Activated CD4-positive, CD25-positive, alpha-beta regulatory T cell treated with anti-CD3 and anti-CD28 coated beads, Interleukin-2, amount 50 U/mL, for 16 hours (primary cell): ENCODE data around the gene CPT1B.

Experiments
- DNase-seq: peaks from one replicate; pipeline ENCODE4 v3.0.0-alpha.2; 2020; ENCODE audit warnings: low read depth, low spot score

Gene CPT1B

GRCh38 chr22:50569896-50570535 is 8.2 kb downstream of the CPT1B start:
- no peak for DNase-seq

GRCh38 chr22:50569041-50569459 is 9.2 kb downstream of the CPT1B start:
- DNase-seq = no peak

GRCh38 chr22:50568626-50569025 is 9.6 kb downstream of the CPT1B start:
- DNase-seq = no peak

DNA sequence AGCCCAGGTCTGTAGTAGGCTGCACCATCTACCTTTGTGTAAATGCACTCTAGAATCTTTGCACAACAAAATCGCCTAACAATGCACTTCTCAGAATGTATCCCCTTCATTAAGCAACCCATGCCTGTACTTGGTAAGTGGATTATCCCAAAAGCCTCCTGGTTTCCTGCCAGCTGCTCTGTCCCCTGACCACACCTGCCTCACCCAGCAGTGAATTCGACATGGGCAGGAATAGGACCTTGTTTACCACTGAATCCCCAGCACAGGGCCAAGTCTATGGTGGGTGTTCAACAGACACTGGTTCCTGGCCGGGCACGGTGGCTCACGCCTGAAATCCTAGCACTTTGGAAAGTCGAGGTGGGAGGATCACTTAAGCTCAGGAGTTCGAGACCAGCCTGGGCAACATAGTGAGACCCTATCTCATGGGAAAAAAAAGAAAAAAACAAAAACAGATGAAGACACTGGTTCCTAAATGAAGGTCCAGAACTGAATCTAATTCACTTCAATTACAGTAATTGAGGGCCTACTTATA is 10.4 kb downstream of the CPT1B start:
- DNase-seq = no peak

- DNase-seq = no peak
Measured at GRCh38 chr22:50564289-50564688, 13.9 kb downstream of the CPT1B start.

GRCh38 chr22:50563413-50564160 is 14.6 kb downstream of the CPT1B start:
- DNase-seq = no peak

- peak; percentile 94 for DNase-seq
Measured at GRCh38 chr22:50562523-50563412, 15.5 kb downstream of the CPT1B start, which contains the start of gene SYCE3. TSS of gene SYCE3 (minus strand) at chr22:50562919. CDS start at chr22:50556405, 6,514 bp downstream.

GRCh38 chr22:50561401-50562358 is 16.5 kb downstream of the CPT1B start:
- no peak for DNase-seq

DNA sequence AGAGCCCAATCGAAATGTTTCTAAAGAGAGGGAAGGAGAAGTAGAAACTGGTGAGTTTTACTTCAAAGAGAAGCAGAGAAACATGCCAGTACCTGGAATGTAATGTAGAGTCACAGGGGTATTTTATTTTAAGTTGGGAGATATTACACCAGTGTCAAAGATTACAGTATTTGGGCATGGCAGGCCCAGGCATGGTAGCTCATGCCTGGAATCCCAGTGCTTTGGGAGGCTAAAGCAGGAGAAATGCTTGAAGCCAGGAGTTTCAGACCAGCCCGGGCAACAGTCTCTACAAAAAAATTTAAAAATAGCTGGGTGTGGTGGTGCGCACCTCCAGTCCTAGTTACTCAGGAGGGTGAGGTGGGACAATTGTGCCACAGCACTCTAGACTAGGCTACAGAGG is 18.2 kb downstream of the CPT1B start:
- no peak for DNase-seq

DNA sequence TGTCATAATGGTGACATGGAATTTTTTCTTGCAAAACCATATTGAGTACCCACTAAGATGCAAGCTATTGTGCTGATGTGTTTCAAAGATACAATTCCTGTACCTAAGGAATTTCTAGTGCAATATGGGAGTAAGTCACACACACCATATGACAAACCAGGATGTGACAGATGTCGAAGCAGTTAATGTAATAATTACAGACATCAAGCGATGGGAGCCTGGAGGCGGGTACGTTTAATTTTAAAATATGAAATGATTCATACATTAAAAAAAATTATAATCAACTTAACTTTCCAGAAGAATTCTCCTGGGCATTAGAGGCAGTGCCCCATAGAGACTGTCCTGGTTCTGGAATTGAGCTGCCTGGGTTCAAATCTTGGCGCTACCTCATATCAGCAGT is 21.5 kb downstream of the CPT1B start:
- DNase-seq = no peak

- no peak for DNase-seq
Measured at GRCh38 chr22:50553310-50553709, 24.9 kb downstream of the CPT1B start.

GRCh38 chr22:50551160-50551752 is 27.0 kb downstream of the CPT1B start:
- DNase-seq = no peak

DNA sequence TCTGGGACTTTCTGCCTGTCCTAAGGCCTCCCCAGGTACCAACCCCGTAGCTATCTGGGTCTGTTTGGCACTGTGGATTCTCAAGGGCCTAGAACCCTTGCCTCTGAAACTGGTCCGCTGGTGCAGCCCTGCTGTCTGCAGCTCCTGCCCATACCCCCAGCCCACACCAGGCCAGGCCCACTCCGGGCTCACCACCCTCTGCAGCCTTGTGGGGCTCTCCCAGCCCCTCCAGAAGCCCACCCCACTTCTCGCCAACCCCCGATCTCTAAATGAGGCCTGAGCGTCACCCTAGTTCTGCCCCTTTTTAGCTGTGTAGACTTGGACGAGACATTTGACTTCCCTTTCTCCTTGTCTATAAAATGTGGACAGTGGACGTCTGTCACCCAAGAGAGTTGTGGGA is 27.8 kb downstream of the CPT1B start:
- no peak for DNase-seq

DNA sequence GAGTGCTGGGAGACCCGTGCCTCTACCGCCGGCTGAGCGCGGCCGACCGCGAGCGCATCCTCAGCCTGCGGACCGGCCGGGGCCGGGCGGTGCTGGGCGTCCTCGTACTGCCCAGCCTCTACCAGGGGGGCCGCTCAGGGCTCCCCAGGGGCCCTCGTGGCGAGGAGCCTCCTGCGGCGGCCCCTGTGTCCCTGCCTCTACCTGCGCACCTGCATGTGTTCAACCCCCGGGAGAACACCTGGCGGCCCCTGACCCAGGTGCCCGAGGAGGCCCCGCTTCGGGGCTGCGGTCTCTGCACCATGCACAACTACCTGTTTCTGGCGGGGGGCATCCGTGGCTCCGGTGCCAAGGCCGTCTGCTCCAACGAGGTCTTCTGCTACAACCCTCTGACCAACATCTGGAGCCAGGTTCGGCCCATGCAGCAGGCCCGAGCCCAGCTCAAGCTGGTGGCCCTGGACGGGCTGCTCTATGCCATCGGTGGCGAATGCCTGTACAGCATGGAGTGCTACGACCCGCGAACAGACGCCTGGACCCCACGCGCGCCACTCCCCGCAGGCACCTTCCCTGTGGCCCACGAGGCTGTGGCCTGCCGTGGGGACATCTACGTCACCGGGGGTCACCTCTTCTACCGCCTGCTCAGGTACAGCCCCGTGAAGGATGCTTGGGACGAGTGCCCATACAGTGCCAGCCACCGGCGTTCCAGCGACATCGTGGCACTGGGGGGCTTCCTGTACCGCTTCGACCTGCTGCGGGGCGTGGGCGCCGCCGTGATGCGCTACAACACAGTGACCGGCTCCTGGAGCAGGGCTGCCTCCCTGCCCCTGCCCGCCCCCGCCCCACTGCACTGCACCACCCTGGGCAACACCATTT is 29.1 kb downstream of the CPT1B start:
- DNase-seq = no peak

GRCh38 chr22:50548040-50548920 is 29.9 kb downstream of the CPT1B start:
- no peak for DNase-seq

DNA sequence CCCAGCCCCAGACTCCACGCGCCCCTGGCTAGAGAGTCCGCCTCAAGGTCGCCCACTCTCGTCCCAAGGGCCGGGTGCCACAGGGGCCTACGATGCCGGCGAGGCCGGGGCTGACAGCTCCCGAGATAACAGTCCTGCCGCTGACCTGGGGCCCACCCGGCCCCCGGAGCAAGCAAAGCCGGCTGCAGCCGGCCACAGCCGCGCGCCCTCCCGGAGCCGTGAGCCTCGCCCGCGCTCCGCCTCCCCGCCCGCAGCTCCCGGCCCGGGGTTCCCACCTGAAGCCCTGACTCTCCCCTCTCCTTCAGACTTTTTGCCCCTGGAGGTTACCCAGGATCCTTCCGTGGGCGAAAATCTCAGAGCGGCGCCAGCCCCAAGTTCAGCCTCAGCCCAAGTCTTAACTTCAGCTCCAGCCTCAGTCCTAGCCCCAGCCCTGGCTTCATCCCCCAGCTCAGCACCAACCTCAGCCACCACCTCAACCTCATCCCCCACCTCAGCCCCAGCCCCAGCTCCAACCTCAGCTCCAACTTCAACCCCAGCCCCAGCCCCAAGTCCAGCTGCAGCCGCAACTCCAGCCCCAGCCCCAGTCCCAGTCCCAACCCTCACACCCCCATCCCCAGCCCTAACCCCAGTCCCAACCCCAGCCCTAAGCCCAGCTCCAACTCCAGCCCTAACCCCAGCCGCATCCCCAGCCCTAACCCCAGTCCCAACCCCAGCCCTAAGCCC is 30.8 kb downstream of the CPT1B start:
- DNase-seq = no peak

GRCh38 chr22:50546326-50547262 is 31.6 kb downstream of the CPT1B start:
- no peak for DNase-seq
